NT2/D1 (cell line): ENCODE measurements around the gene CCDC85C.
A peak's percentile ranks its signal among the peaks of the same experiment; 100 is the strongest.

Experiments used
- DNase-seq: peaks from one replicate; pipeline ENCODE4 v3.0.0-alpha.2; 2011; ENCODE audit warnings: low read depth, low spot score
- H3K27me3 ChIP-seq: 2 replicates; pipeline ENCODE4 v1.6.0; 2011; ENCODE audit warnings: mild to moderate bottlenecking; ENCODE audit not compliant: insufficient read length, insufficient read depth
- H3K36me3 ChIP-seq: 2 replicates; pipeline ENCODE4 v1.6.1; 2011; ENCODE audit warnings: mild to moderate bottlenecking, low read length, mixed read lengths; ENCODE audit not compliant: insufficient read depth, insufficient read length
- H3K4me1 ChIP-seq: 2 replicates; pipeline ENCODE4 v1.5.1; 2011; ENCODE audit not compliant: insufficient read depth, insufficient read length
- H3K4me3 ChIP-seq: 2 replicates; pipeline ENCODE4 v1.5.1; 2011; ENCODE audit warnings: low read depth; ENCODE audit not compliant: insufficient read length
- H3K9ac ChIP-seq: 2 replicates; pipeline ENCODE4 v1.6.0; 2011; ENCODE audit warnings: low read depth; ENCODE audit not compliant: insufficient read length
- H3K9me3 ChIP-seq: 2 replicates; pipeline ENCODE4 v1.5.1; 2011; ENCODE audit warnings: mild to moderate bottlenecking, low read length; ENCODE audit not compliant: insufficient read depth
- SUZ12 ChIP-seq: IDR thresholded peaks from 2 replicates; pipeline ENCODE4 v1.6.1; 2011; ENCODE audit not compliant: insufficient read length, insufficient read depth; ENCODE audit errors: extremely low read depth
- YY1 ChIP-seq: IDR thresholded peaks from 2 replicates; pipeline ENCODE4 v1.6.1; 2011; ENCODE audit not compliant: insufficient read length, insufficient read depth
- ZNF274 ChIP-seq: IDR thresholded peaks from 2 replicates; pipeline ENCODE4 v1.6.1; 2011; ENCODE audit warnings: mild to moderate bottlenecking, low read depth, low read length

CCDC85C gene

GRCh38 chr14:99636487-99636886, 32.5 kb upstream of the CCDC85C start:
- Histone ChIP-seq H3K9me3 (no peaks in the 10 kb centered on the region), H3K9ac (no peak overlapping the region), H3K4me1 (peaks cover 3% of the 10 kb centered on the region), H3K4me3 (no peak overlapping the region), H3K27me3 (no peaks in the 10 kb centered on the region), H3K36me3 (no peaks in the 10 kb centered on the region)
- TF ChIP-seq ZNF274, result no peak
- no peak for TF ChIP-seq YY1
- no peak for TF ChIP-seq SUZ12
- DNase-seq, result no peak

GRCh38 chr14:99635116-99635515, 31.1 kb upstream of the CCDC85C start:
- H3K27me3 ChIP-seq, result no peaks in the 10 kb centered on the region
- H3K9ac ChIP-seq, result no peak overlapping the region
- H3K36me3 ChIP-seq, result no peaks in the 10 kb centered on the region
- no peak for TF ChIP-seq YY1
- no peak for TF ChIP-seq SUZ12
- no peak for TF ChIP-seq ZNF274
- no peak for DNase-seq
- no peak overlapping the region for H3K4me3 ChIP-seq
- H3K4me1 ChIP-seq, result peaks cover 3% of the 10 kb centered on the region
- no peaks in the 10 kb centered on the region for H3K9me3 ChIP-seq

- Histone ChIP-seq H3K27me3 (no peaks in the 10 kb centered on the region), H3K9ac (no peak overlapping the region), H3K4me1 (peaks cover 3% of the 10 kb centered on the region), H3K9me3 (no peaks in the 10 kb centered on the region), H3K36me3 (no peaks in the 10 kb centered on the region), H3K4me3 (no peak overlapping the region)
- no peak for DNase-seq
- no peak for TF ChIP-seq ZNF274
- TF ChIP-seq YY1, result no peak
- TF ChIP-seq SUZ12, result no peak
Observed at GRCh38 chr14:99634443-99634842, 30.4 kb upstream of the CCDC85C start.

GRCh38 chr14:99633918-99634317, 29.9 kb upstream of the CCDC85C start:
- TF ChIP-seq YY1 (no peak), ZNF274 (no peak), SUZ12 (no peak)
- H3K36me3 ChIP-seq, result no peaks in the 10 kb centered on the region
- no peak for DNase-seq
- peaks cover 3% of the 10 kb centered on the region for H3K4me1 ChIP-seq
- H3K27me3 ChIP-seq, result no peaks in the 10 kb centered on the region
- no peak overlapping the region for H3K4me3 ChIP-seq
- no peaks in the 10 kb centered on the region for H3K9me3 ChIP-seq
- peak overlapping the region; percentile 1 for H3K9ac ChIP-seq

- no peak overlapping the region for H3K9ac ChIP-seq
- no peak for DNase-seq
- H3K4me3 ChIP-seq, result no peak overlapping the region
- no peaks in the 10 kb centered on the region for H3K9me3 ChIP-seq
- TF ChIP-seq ZNF274, result no peak
- TF ChIP-seq YY1, result no peak
- TF ChIP-seq SUZ12, result no peak
- H3K27me3 ChIP-seq, result no peaks in the 10 kb centered on the region
- no peaks in the 10 kb centered on the region for H3K36me3 ChIP-seq
- H3K4me1 ChIP-seq, result peaks cover 3% of the 10 kb centered on the region
Observed at GRCh38 chr14:99633141-99633540, 29.1 kb upstream of the CCDC85C start.

- TF ChIP-seq ZNF274 (no peak), YY1 (no peak), SUZ12 (no peak)
- no peaks in the 10 kb centered on the region for H3K36me3 ChIP-seq
- H3K27me3 ChIP-seq, result no peaks in the 10 kb centered on the region
- H3K4me1 ChIP-seq, result peaks cover 7% of the 10 kb centered on the region
- H3K9ac ChIP-seq, result no peak overlapping the region
- no peak for DNase-seq
- H3K9me3 ChIP-seq, result no peaks in the 10 kb centered on the region
- no peak overlapping the region for H3K4me3 ChIP-seq
Observed at GRCh38 chr14:99632410-99633035, 28.5 kb upstream of the CCDC85C start.

- H3K9ac ChIP-seq, result no peak overlapping the region
- H3K9me3 ChIP-seq, result no peaks in the 10 kb centered on the region
- H3K27me3 ChIP-seq, result no peaks in the 10 kb centered on the region
- TF ChIP-seq SUZ12 (no peak), ZNF274 (no peak), YY1 (no peak)
- H3K4me3 ChIP-seq, result no peak overlapping the region
- H3K36me3 ChIP-seq, result no peaks in the 10 kb centered on the region
- DNase-seq, result no peak
- H3K4me1 ChIP-seq, result peaks cover 7% of the 10 kb centered on the region
Observed at GRCh38 chr14:99630202-99630601, 26.2 kb upstream of the CCDC85C start.
